Measurements from ENCODE around the gene TXLNA. TPM values are rescaled to one million over a fixed set of nuclear protein-coding genes. Genes with fewer than 3 reads are reported as not detected.

Gene TXLNA
- total RNA-seq, 1 donor from 2014 or later = 49.5 TPM

- ATAC-seq = no peak
- no peak for DNase-seq (ENCODE audit: low spot score)
- intact Hi-C loops (cut with DNase I) = no loop called here
Measured at GRCh38 chr1:32181065-32181464, 1.6 kb downstream of the TXLNA start.

GRCh38 chr1:32181563-32181962 is 2.1 kb downstream of the TXLNA start:
- intact Hi-C loops (cut with DNase I) = no loop called here
- no peak for ATAC-seq
- DNase-seq (ENCODE audit: low spot score) = no peak

- intact Hi-C loops (cut with DNase I) = no loop called here
- ATAC-seq (no peak), DNase-seq (ENCODE audit: low spot score) (no peak)
Measured at GRCh38 chr1:32182060-32182459, 2.6 kb downstream of the TXLNA start.

GRCh38 chr1:32184650-32185049 is 5.2 kb downstream of the TXLNA start:
- intact Hi-C loops (cut with DNase I) = no loop called here
- ATAC-seq = no peak
- no peak for DNase-seq (ENCODE audit: low spot score)

- DNase-seq (ENCODE audit: low spot score) (no peak), ATAC-seq (no peak)
- intact Hi-C loops (cut with DNase I) = no loop called here
Measured at GRCh38 chr1:32186077-32186476, 6.6 kb downstream of the TXLNA start.

- ATAC-seq (no peak), DNase-seq (ENCODE audit: low spot score) (no peak)
- intact Hi-C loops (cut with DNase I) = no loop called here
Measured at GRCh38 chr1:32186491-32186890, 7.0 kb downstream of the TXLNA start.

GRCh38 chr1:32187850-32188249 is 8.4 kb downstream of the TXLNA start:
- DNase-seq (ENCODE audit: low spot score) = no peak
- intact Hi-C loops (cut with DNase I) = no loop called here
- no peak for ATAC-seq

GRCh38 chr1:32192220-32192948 is 12.9 kb downstream of the TXLNA start:
- DNase-seq (ENCODE audit: low spot score) = no peak
- no peak for ATAC-seq
- intact Hi-C loops (cut with DNase I) = no loop called here

- DNase-seq (ENCODE audit: low spot score) = no peak
- intact Hi-C loops (cut with DNase I) = no loop called here
Measured at GRCh38 chr1:32194984-32195383, 15.5 kb downstream of the TXLNA start.

GRCh38 chr1:32195531-32195930 is 16.1 kb downstream of the TXLNA start:
- no peak for ATAC-seq
- no peak for DNase-seq (ENCODE audit: low spot score)

More at GRCh38 chr1:32194984-32195383, 15.5 kb downstream of the TXLNA start:
- no peak for ATAC-seq

GRCh38 chr1:32195972-32196823 is 16.7 kb downstream of the TXLNA start:
- ATAC-seq (no peak), DNase-seq (ENCODE audit: low spot score) (no peak)
- intact Hi-C loops (cut with DNase I) = no loop called here

More at GRCh38 chr1:32195531-32195930, 16.1 kb downstream of the TXLNA start:
- intact Hi-C loops (cut with DNase I) = no loop called here

GRCh38 chr1:32197074-32197473 is 17.6 kb downstream of the TXLNA start:
- DNase-seq (ENCODE audit: low spot score) (no peak), ATAC-seq (no peak)
- intact Hi-C loops (cut with DNase I) = no loop called here

GRCh38 chr1:32197837-32198236 is 18.4 kb downstream of the TXLNA start:
- DNase-seq (ENCODE audit: low spot score) (no peak), ATAC-seq (no peak)
- intact Hi-C loops (cut with DNase I) = no loop called here

GRCh38 chr1:32198237-32199042 is 19.0 kb downstream of the TXLNA start:
- DNase-seq (ENCODE audit: low spot score) (no peak), ATAC-seq (no peak)
- intact Hi-C loops (cut with DNase I) = no loop called here

- no peak for DNase-seq (ENCODE audit: low spot score)
- no peak for ATAC-seq
- intact Hi-C loops (cut with DNase I) = no loop called here
Measured at GRCh38 chr1:32199043-32199716, 19.7 kb downstream of the TXLNA start.

GRCh38 chr1:32199717-32200072 is 20.2 kb downstream of the TXLNA start:
- DNase-seq (ENCODE audit: low spot score) (no peak), ATAC-seq (peak; percentile 4)
- intact Hi-C loops (cut with DNase I) = no loop called here

GRCh38 chr1:32200226-32201010 is 20.9 kb downstream of the TXLNA start, which contains the start of gene CCDC28B:
CCDC28B (plus strand) TSS chr1:32200595; CDS start chr1:32201936, 1,341 bp downstream.
- DNase-seq (ENCODE audit: low spot score) = peak; percentile 87
- intact Hi-C loops (cut with DNase I) = no loop called here

More at GRCh38 chr1:32200226-32201010, 20.9 kb downstream of the TXLNA start, which contains the start of gene CCDC28B:
- ATAC-seq = peak; percentile 81

Measured in sciatic nerve (tissue), 2 donors.